Sigmoid colon (tissue), 7 donors: ENCODE data around the gene NDUFS2. TPM values are rescaled to one million over a fixed set of nuclear protein-coding genes. Genes with fewer than 3 reads are reported as not detected.
A peak's percentile ranks its signal among the peaks of the same experiment; 100 is the strongest.

Source experiments
- DNase-seq: peaks from one replicate; pipeline ENCODE4 v3.0.0-alpha.2; 2019
- H3K27ac ChIP-seq, 4 donors: fragments of 200-600 bp; sonication (generic); one replicate each; pipeline ENCODE4 v1.5.1; 2016 to 2019; ENCODE audit warnings: mild to moderate bottlenecking in 1 of 4
- H3K27me3 ChIP-seq, 3 donors: fragments of 200-600 bp; sonication (generic); one replicate each; pipeline ENCODE4 v1.5.1; 2019; ENCODE audit warnings: mild to moderate bottlenecking in 1 of 3
- H3K36me3 ChIP-seq, 4 donors: fragments of 200-600 bp; sonication (generic); one replicate each; pipeline ENCODE4 v1.5.1; 2016 to 2019
- H3K4me1 ChIP-seq, 4 donors: fragments of 200-600 bp; sonication (generic); one replicate each; pipeline ENCODE4 v1.5.1; 2017 to 2019
- H3K4me3 ChIP-seq, 4 donors: fragments of 200-600 bp; sonication (generic); one replicate each; pipeline ENCODE4 v1.5.1; 2017 to 2019; ENCODE audit warnings: mild to moderate bottlenecking in 2 of 4, moderate library complexity in 1 of 4
- H3K9me3 ChIP-seq, 4 donors: fragments of 200-600 bp in 3 of 4; sonication (generic) in 3 of 4; one replicate each; pipeline versions ENCODE4 v1.5.1 to v1.6.1; 2013 to 2019
- EP300 ChIP-seq, 4 donors: sonication (generic); formaldehyde crosslinking; IDR thresholded peaks; one replicate each; pipeline ENCODE4 v1.6.1; 2017; ENCODE audit warnings: antibody characterized with exemption in 4 of 4
- POLR2A ChIP-seq, 2 donors: fragments of 450-650 bp; IDR thresholded peaks; one replicate each; pipeline ENCODE4 v1.6.1; 2016; ENCODE audit warnings: antibody characterized with exemption in 2 of 2, mild to moderate bottlenecking in 2 of 2, moderate library complexity in 2 of 2
- POLR2AphosphoS5 ChIP-seq, 4 donors: sonication (generic); formaldehyde crosslinking; IDR thresholded peaks; one replicate each; pipeline ENCODE4 v1.6.1; 2017; ENCODE audit warnings: antibody characterized with exemption in 4 of 4
- WGBS, 2 donors: extraction: QIAGEN DNeasy Blood & Tissue Kit; methylation state at CpG; one replicate each; pipeline ENCODE4 v1.1.7; 2013; 5-methylcytosine and 5-hydroxymethylcytosine counted together
- intact Hi-C: fragments of 100-400 bp; cut with DNase I; formaldehyde crosslinking; loops from one replicate; pipeline ENCODE4 v1.15.1; 2023
- polyA plus RNA-seq, 3 donors: library from polyadenylated mRNA; stranded (reverse); fragments of 200-250 nt; gene quantifications; one replicate each; pipeline ENCODE4 v1.2.3, GENCODE V29; 2013
- total RNA-seq, 4 donors: library from RNA; depleted of rRNA; stranded (reverse); fragments of >200 nt; gene quantifications; one replicate each; pipeline ENCODE4 v1.1.0, GENCODE V29; 2016
- TF ChIP-seq, protein P1 (sequence below), 4 experiments: fragments of 450-650 bp in 3 of 4; fragments of 200-600 bp in 1 of 4; IDR thresholded peaks; one replicate each; pipeline ENCODE4 v1.5.1; 2016 to 2019; ENCODE audit warnings: antibody characterized with exemption in 4 of 4, mild to moderate bottlenecking in 3 of 4, moderate library complexity in 2 of 4
- donor health status: healthy with polysubstance abuse.
- donor health status: Bipolar disorder and iron deficiency.
- donor health status: healthy.

NDUFS2 gene
- total and polyA plus RNA-seq, 7 donors, result 79.6 to 194 (median 113) TPM

DNA sequence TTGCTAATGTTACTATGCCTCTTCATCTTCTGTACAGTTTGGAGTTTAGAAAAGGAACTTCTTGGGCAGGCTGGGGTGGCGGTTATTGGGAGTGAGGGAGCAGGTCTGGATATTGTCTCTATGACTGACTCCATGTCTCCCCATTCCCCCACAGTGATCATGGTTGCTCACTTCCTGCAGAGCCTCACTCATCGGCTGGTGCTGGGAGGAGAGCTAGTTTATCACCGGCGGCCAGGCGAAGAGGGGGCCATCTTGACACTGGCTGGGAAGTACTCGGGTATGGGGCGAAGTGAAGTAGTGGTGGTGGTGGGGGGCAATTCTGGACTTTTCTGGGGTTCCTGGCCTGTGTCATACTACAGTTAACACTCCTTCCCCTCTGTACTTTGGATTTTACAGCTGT lies 25.9 kb downstream of the NDUFS2 start:
- H3K4me1 ChIP-seq, result peaks cover 0 to 31% (median 25%) of the 10 kb centered on the region in 4 donors
- H3K4me3 ChIP-seq, result peak overlapping the region in 1 of 4 donors; percentile 82
- H3K36me3 ChIP-seq, result peaks cover 7 to 34% (median 23%) of the 10 kb centered on the region in 4 donors
- no peaks in the 10 kb centered on the region for H3K27me3 ChIP-seq
- DNase-seq, result no peak
- 84 to 96% methylated on average over 7 of the region's 7 CpGs for WGBS, 2 donors
- H3K27ac ChIP-seq, result peak overlapping the region; percentile 82 to 89 (median 85)
- intact Hi-C loops, result loop anchor here (5.0 kb wide), 1 partner anchor 79 kb away; the partner anchor contains the start of gene MPZ
- TF ChIP-seq POLR2AphosphoS5 (IDR thresholded peaks at IDR 0.05) (no peak), EP300 (IDR thresholded peaks at IDR 0.05) (no peak), POLR2A (IDR thresholded peaks at IDR 0.05) (no peak)
- TF ChIP-seq, protein P1, sequence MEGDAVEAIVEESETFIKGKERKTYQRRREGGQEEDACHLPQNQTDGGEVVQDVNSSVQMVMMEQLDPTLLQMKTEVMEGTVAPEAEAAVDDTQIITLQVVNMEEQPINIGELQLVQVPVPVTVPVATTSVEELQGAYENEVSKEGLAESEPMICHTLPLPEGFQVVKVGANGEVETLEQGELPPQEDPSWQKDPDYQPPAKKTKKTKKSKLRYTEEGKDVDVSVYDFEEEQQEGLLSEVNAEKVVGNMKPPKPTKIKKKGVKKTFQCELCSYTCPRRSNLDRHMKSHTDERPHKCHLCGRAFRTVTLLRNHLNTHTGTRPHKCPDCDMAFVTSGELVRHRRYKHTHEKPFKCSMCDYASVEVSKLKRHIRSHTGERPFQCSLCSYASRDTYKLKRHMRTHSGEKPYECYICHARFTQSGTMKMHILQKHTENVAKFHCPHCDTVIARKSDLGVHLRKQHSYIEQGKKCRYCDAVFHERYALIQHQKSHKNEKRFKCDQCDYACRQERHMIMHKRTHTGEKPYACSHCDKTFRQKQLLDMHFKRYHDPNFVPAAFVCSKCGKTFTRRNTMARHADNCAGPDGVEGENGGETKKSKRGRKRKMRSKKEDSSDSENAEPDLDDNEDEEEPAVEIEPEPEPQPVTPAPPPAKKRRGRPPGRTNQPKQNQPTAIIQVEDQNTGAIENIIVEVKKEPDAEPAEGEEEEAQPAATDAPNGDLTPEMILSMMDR (IDR thresholded peaks at IDR 0.05), result no peak
- no peaks in the 10 kb centered on the region for H3K9me3 ChIP-seq

- H3K27me3 ChIP-seq, result no peaks in the 10 kb centered on the region
- WGBS, 2 donors, result 70 to 76% methylated on average over 3 of the region's 3 CpGs
- H3K4me1 ChIP-seq, result peaks cover 0 to 30% (median 25%) of the 10 kb centered on the region in 4 donors
- DNase-seq, result no peak
- no peaks in the 10 kb centered on the region for H3K9me3 ChIP-seq
- H3K36me3 ChIP-seq, result peaks cover 7 to 34% (median 23%) of the 10 kb centered on the region in 4 donors
- no peak overlapping the region for H3K4me3 ChIP-seq
- TF ChIP-seq, protein P1 (IDR thresholded peaks at IDR 0.05), result no peak
- no peak for TF ChIP-seq POLR2AphosphoS5 (IDR thresholded peaks at IDR 0.05)
- intact Hi-C loops, result loop anchor here (5.0 kb wide), 1 partner anchor 77 kb away; the partner anchor contains the start of gene MPZ
- no peak overlapping the region for H3K27ac ChIP-seq
These were observed 27.7 kb downstream of the NDUFS2 start for GRCh38 chr1:161229896-161230295.

- Histone ChIP-seq H3K36me3 (peaks cover 7 to 34% (median 23%) of the 10 kb centered on the region in 4 donors), H3K4me1 (peaks cover 0 to 24% (median 20%) of the 10 kb centered on the region in 4 donors), H3K4me3 (no peak overlapping the region), H3K9me3 (no peaks in the 10 kb centered on the region), H3K27me3 (no peaks in the 10 kb centered on the region), H3K27ac (no peak overlapping the region)
- WGBS, 2 donors, result 96 to 97% methylated on average over 7 of the region's 7 CpGs
- intact Hi-C loops, result no loop called here
- no peak for TF ChIP-seq POLR2AphosphoS5 (IDR thresholded peaks at IDR 0.05)
- no peak for TF ChIP-seq EP300 (IDR thresholded peaks at IDR 0.05)
- TF ChIP-seq, protein P1 (IDR thresholded peaks at IDR 0.05), result no peak
- no peak for TF ChIP-seq POLR2A (IDR thresholded peaks at IDR 0.05)
- no peak for DNase-seq
These were observed 28.6 kb downstream of the NDUFS2 start for GRCh38 chr1:161230762-161231161.

GRCh38 chr1:161233102-161233501 lies 30.9 kb downstream of the NDUFS2 start:
- Histone ChIP-seq H3K9me3 (no peaks in the 10 kb centered on the region), H3K27ac (no peak overlapping the region), H3K4me1 (peaks cover 0 to 2% (median under 1%) of the 10 kb centered on the region in 4 donors), H3K4me3 (no peak overlapping the region), H3K36me3 (peaks cover 7 to 31% (median 21%) of the 10 kb centered on the region in 4 donors), H3K27me3 (no peaks in the 10 kb centered on the region)
- TF ChIP-seq, protein P1 (IDR thresholded peaks at IDR 0.05), result no peak
- TF ChIP-seq EP300 (IDR thresholded peaks at IDR 0.05) (no peak), POLR2A (IDR thresholded peaks at IDR 0.05) (no peak), POLR2AphosphoS5 (IDR thresholded peaks at IDR 0.05) (no peak)
- intact Hi-C loops, result no loop called here
- no peak for DNase-seq
- WGBS, 2 donors, result 86 to 87% methylated on average over 9 of the region's 9 CpGs
